ENCODE results near the gene NFS1.
"Not testable (repeated sequence)": the region's sequence is repeated elsewhere in the genome, so short reads cannot be mapped to it uniquely, and the experiment has no call there.

NFS1 gene

GRCh38 chr20:35708502-35708901, 9.3 kb upstream of the NFS1 start:
- no peak for DNase-seq (ENCODE audit: low read depth)

- DNase-seq (ENCODE audit: low read depth), result not testable (repeated sequence)
Measured at GRCh38 chr20:35706591-35707529, 7.7 kb upstream of the NFS1 start.

GRCh38 chr20:35705894-35706293, 6.7 kb upstream of the NFS1 start:
- not testable (repeated sequence) for DNase-seq (ENCODE audit: low read depth)

- DNase-seq (ENCODE audit: low read depth), result no peak
Measured at GRCh38 chr20:35704514-35705261, 5.5 kb upstream of the NFS1 start.

- no peak for DNase-seq (ENCODE audit: low read depth)
Measured at GRCh38 chr20:35702824-35703695, 3.9 kb upstream of the NFS1 start.

- DNase-seq (ENCODE audit: low read depth), result no peak
Measured at GRCh38 chr20:35702051-35702823, 3.1 kb upstream of the NFS1 start.

GRCh38 chr20:35700625-35701148, 1.5 kb upstream of the NFS1 start:
- DNase-seq (ENCODE audit: low read depth), result no peak

- DNase-seq (ENCODE audit: low read depth), result no peak
Measured at GRCh38 chr20:35699957-35700624, 939 bp upstream of the NFS1 start.

GRCh38 chr20:35698298-35699126, 640 bp downstream of the NFS1 start:
- no peak for DNase-seq (ENCODE audit: low read depth)

GRCh38 chr20:35697696-35698297, 1.4 kb downstream of the NFS1 start:
- no peak for DNase-seq (ENCODE audit: low read depth)

DNA sequence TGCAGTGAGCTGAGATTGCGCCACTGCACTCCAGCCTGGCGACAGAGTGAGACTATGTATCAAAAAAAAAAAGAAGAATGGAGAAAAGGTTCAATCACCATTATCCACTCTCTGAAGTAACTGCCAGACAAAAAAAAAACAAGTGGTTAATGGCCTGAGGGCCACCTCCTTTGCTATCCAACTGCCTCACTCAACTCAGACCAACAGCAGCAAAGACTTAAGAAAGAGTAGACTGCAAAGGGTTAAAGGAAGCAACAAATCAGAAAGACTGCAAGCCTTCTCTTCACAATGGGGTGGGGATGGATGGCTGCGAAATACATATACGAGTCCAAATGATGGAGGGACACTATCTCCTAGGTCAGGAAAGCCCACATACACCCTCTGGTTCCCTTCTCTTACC, 3.2 kb downstream of the NFS1 start:
- DNase-seq (ENCODE audit: low read depth), result no peak

- no peak for DNase-seq (ENCODE audit: low read depth)
Measured at GRCh38 chr20:35695245-35695749, 3.9 kb downstream of the NFS1 start.

DNA sequence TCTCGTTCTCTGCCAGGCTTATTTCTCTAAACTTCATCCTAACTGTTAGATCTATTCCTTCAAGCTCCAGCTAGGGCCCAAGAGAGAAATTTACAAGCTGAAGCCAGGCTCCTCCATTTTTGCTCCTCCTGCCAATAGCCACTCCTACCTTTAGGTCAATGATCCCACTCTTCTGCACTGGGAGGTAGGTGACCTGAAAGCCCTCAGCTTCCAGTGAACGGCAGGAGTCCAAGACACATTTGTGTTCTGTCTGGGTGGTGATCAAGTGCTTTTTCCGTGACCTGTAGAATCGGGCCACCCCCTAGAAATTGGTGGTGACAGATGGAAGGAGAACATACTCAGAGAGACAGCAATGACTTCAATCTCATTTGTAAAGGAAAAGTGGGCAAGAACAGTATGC, 8.9 kb downstream of the NFS1 start:
- DNase-seq (ENCODE audit: low read depth), result no peak

DNA sequence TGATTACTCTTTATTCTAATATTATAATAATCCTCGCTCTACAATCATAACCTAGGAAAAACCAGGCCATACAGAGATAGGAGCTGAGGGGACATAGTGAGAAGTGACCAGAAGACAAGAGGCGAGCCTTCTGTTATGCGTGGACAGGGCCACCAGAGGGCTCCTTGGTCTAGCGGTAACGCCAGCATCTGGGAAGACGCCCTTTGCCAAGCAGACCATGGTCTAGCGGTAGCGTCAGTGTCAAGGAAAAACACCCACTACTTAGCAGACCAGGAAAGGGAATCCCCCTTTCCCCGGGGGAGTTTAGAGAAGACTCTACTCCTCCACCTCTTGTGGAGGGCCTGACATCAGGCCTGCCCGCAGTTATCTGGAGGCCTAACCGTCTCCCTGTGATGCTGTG, 12.3 kb downstream of the NFS1 start:
- DNase-seq (ENCODE audit: low read depth), result not testable (repeated sequence)

DNA sequence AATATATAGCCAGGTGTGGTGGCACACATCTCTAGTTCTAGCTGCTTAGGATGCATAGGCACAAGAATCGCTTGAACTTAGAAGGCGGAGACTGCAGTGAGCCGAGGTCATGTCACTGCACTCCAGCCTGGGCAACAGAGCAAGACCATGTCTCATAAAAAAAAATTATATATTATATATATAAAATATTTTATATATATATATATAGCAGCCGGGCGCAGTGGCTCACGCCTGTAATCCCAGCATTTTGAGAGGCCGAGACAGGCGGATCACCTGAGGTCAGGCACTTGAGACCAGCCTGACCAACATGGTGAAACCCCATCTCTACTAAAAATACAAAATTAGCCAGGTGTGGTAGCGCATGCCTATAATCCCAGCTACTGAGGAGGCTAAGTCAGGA, 13.8 kb downstream of the NFS1 start:
- not testable (repeated sequence) for DNase-seq (ENCODE audit: low read depth)

DNA sequence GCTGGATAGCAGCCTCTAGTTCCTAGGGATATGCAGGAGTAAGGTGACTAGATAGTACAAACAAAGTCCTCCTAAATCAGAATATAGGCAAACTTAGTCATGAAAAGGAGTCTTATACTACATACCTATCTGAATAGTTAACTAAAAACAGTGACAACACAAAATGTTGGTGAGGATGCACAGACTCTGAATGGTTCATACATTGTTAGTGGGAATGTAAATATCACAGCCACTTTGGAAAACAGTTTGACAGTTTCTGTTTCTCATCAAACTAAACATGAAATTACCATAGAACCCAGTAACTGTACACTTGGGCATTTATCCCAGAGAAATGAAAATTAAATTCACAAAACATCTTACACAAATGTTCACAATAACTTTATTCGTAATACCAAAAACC, 17.2 kb downstream of the NFS1 start:
- DNase-seq (ENCODE audit: low read depth), result no peak

- no peak for DNase-seq (ENCODE audit: low read depth)
Measured at GRCh38 chr20:35680452-35681183, 18.5 kb downstream of the NFS1 start.

DNA sequence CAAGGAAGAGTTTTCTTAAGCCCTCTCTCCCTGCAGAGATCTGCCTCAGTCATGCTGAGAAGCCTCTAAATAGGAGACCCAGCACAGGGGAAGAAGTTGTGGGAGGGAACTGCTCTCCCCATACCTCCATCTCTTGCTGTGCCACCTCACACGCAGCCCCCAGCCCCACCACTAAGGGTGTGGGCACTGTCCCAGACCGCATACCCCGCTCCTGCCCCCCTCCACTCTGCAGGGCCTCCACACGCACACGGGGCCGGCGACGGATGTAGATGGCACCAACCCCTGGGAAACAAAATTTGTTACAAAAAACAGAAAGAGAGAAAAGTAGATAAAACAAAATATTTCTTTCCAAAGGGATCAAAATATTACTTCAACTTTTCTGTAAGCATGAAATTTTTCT, 24.2 kb downstream of the NFS1 start:
- no peak for DNase-seq (ENCODE audit: low read depth)
